Esophagus squamous epithelium (tissue), 4 donors: ENCODE results near the gene RASSF9.

Source experiments
- POLR2A ChIP-seq, 4 donors: fragments of 450-650 bp; IDR thresholded peaks; one replicate each; pipeline ENCODE4 v1.6.1; 2017; ENCODE audit warnings: antibody characterized with exemption in 4 of 4, mild to moderate bottlenecking in 4 of 4, moderate library complexity in 3 of 4
- TF ChIP-seq, protein P1 (sequence below), 6 experiments: fragments of 450-650 bp in 4 of 6; fragments of 200-600 bp in 2 of 6; sonication (generic) in 2 of 6; IDR thresholded peaks; one replicate each; pipeline ENCODE4 v1.5.1; 2016 to 2019; ENCODE audit warnings: antibody characterized with exemption in 6 of 6, mild to moderate bottlenecking in 4 of 6, moderate library complexity in 4 of 6

DNA sequence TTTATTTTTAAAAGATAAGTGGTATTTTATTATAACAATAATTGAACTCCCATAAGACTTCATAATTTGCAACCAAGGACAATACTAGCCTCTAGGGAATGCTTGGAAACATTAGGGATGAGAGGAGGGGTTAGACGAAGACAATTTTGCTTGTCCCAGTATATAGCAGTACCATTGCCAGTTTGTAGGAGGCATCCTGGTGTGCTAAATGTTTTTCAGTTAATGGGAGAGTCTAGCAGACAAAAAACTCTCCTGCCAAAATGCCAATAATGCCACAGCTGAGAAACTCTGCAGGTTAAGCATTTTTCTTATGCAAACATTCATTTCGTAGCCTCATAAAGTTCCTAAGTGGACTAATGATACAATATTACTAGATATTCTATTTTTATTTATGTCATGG lies 38.1 kb downstream of the RASSF9 start:
- TF ChIP-seq POLR2A (IDR thresholded peaks at IDR 0.05): no peak
- TF ChIP-seq, protein P1, sequence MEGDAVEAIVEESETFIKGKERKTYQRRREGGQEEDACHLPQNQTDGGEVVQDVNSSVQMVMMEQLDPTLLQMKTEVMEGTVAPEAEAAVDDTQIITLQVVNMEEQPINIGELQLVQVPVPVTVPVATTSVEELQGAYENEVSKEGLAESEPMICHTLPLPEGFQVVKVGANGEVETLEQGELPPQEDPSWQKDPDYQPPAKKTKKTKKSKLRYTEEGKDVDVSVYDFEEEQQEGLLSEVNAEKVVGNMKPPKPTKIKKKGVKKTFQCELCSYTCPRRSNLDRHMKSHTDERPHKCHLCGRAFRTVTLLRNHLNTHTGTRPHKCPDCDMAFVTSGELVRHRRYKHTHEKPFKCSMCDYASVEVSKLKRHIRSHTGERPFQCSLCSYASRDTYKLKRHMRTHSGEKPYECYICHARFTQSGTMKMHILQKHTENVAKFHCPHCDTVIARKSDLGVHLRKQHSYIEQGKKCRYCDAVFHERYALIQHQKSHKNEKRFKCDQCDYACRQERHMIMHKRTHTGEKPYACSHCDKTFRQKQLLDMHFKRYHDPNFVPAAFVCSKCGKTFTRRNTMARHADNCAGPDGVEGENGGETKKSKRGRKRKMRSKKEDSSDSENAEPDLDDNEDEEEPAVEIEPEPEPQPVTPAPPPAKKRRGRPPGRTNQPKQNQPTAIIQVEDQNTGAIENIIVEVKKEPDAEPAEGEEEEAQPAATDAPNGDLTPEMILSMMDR (IDR thresholded peaks at IDR 0.05): no peak
